Activated CD8-positive, alpha-beta memory T cell treated with anti-CD3 and anti-CD28 coated beads, Interleukin-2, amount 50 U/mL, for 1 hour (primary cell): ENCODE results near the gene E2F4.

ENCODE experiments used
- DNase-seq: peaks from one replicate; pipeline ENCODE4 v3.0.0-alpha.2; 2020; ENCODE audit errors: extremely low read depth

Gene E2F4

DNA sequence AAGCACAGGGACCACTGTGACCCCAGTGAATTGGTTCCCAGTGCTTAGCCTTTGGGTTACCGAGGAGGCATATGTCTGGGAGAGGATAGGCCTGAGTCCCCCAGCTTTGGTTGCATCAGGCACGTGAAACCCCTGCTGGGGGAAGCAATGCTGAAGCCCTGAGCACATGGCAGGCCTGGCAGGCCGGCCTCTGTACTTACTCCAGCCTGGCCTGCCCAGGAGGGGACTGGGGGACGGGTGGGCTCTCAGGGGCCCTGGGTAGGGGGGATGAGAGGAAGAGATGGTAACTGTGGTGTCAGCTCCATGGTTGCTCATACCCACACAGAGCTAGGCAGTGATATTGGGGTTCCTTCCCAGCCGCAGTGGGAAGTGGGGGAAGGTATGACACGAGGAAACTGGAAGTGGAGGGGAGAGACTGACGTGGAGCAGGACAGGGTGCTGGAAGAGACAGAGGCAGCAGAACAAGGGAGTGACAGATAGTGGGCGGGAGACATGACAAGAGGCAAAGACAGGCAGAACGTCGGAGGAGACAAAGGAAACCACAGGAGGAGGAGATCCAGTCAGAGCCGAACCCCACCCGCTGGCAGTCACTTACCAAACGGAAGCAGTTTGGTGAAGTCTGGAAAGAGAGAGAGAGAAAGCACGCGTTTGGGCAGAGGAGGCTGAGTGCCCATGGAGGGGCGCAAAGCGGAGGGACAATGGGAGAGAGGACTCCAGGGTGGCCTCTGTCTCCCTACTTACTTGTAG is 44.0 kb downstream of the E2F4 start:
- no peak for DNase-seq

DNA sequence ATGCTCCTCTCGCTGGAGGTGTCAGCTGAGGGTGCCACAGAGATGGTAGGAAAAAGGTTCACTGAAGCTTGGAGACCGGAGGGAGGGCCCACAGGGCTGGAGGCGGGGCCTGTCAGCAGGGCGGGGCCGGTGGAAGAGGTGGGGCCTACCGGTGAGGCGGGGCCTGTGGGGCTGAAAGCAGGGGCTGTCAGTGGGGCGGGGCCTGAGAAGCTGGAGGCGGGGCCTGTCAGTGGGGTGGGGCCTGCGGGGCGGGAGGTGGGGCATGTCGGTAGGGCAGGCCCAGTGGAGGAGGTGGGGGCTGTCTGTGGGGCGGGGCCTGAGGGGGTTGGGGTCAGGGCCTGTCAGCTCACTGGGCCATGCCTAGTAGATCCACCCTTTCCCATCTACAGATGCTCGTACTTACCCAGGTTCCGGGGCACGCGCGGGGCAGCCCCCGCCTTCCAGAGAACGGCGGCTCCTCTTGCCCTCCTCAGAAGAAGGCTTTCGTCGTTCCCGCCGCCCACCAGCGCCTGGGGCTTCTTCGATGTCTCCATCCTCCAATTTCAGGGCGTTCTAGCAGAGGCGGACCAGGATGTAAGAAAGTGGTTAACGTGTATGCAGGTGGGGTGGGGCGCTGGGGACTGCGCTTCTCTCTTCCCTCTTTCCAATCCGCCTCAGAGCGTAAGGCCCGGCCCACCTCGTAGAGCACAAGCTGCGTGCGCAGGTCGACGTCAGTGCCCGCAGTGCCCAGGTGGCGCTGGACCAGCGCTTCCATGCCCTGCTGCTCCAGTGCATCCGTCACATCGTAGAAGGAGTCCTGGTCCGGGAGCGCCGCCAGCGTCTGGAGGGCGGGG is 44.8 kb downstream of the E2F4 start:
- no peak for DNase-seq

DNA sequence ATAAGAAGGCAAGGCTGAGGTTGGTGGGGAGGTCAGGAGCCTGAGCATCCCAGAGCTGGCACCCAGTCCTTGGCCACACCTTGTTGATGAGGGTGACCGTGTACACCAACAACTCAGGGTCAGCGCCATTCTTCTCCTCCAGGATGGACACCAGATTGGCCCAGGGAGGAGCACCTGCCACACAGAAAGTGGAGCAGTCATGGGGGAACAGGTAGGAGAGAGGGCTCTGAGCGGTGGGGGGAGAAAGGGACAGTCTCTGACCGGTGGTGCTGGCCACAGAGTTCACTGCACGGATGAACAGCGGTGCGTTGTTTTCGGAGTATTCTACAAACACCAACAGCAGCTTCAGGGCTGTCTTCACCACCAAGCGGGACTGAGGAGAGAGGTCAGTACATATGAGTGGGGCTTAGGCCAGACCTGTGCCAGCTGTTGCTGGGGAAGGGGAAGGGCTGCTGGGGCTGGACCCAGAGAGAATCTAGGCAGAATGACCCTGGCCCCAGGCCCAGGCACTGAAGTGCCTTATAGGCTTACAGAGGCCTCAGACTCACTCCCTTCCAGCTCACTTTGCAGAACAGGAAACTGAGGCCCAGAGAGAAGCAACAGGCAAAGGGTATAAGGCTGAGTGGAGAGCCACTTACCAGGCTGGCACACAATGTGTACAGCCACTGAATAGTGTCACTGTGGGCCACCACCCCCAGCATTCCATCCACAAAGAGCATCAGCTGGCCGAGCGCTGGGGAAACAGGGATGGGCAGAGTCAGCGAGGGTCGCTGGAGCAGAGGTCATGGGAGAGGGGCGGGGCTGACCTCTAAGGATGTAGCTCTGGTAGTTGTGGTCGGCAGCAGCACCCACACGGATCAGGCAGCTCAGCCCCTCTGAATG is 45.7 kb downstream of the E2F4 start:
- no peak for DNase-seq

DNA sequence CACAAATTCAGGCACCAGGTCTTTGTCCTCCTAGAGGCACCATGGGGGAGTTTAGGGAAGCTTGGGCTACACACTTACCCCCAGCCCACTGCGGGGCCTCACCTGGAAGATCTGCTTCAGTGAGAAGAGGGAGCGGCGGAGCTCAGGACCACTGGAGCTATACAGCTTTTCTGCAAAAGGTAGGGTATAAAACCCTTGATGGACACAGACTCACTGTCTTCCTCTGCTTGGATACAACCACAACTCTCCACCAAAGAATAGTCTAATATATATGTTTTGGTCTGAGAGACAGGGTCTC is 46.3 kb downstream of the E2F4 start:
- DNase-seq = no peak

DNA sequence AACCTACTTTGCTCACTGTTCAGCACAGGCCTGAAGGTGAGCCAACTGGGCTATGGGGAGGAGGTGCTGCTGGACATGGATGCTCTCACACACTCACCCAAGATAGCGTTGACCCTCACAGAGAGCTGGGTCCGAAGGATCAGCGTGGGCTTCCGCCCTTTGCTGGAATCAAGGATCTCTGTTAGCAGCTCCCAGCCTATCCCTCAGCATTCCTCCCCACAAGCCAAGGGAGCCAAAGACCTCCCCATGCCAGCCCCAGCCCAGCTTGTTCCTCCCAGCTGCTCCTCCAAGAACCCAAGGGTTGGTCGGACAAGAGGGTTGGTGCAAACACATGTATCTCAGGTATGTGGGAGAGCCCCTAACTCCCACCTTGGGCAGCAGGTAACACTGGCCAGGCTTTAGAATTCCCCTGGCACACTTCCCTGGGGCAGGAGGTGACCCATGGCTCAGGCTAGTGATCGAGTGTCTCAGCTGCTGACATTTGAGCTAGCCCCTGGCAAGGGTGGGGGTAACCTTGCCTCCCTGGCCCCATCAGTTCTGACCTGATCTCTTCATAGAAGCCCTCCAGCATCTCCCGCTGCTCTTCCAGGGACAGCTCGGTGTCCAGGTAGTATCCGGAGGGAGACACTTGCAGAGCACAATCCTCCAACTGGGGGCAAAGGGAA is 47.0 kb downstream of the E2F4 start:
- no peak for DNase-seq

DNA sequence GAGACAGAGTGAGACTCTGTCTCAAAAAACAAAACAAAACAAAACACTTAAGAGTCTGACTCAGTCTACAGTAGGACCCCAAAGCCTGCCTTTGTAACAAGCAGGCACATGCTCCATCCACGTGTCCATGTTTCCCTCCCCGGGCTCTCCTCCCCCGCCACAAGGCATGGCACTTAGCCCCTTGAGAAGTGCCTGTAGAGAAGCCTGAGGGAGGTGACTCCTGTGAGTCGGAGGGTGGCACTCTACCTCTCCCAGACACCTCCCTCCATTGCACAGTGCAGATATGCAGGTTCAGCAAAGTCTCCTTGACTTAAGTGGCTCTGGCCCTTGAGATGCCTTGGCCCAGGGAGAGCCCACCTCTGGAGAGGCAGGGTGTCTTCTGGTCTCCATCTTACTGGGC is 48.6 kb downstream of the E2F4 start:
- DNase-seq = no peak

DNA sequence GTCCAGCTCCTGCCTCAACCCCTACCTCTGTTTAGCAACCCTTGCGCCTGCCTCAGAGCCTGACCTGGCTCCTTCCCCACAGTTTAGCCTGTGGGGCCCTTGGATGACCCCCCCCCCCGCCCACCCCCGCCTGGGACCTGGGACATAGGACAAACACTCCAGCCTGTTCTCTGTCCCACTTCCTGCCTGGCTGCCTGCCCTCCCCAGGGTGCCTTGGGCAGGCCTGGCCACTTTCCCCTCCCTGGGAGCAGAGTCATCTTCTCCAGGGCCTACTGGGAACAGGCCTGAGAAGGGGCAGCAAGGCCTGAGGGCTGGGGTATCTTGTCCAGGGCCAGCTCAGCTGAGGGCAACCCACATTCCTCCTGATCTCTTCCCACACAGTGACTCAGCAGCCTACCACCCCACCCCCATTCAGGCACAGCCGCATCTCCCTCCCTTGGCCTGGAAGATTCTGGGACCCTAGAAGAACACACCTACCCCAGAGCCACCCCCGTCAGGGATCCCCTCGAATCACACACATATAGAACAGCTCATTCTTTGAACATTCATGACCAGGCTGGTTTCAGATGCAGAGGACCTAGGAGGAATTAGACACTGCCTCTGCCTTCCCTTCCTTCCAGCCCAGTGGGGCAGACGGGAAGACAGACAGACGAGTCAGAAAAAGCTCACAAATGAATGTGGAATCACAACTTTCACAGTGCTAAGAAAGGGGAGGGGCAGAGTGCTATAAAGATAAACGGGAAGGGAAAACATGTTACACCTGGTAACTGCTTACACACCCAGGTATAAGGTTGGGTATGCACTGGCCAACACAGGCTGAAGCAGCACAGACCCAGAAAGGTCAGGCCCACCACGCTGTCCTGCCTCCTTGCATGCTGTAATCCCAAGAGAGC is 49.3 kb downstream of the E2F4 start:
- DNase-seq = no peak

DNA sequence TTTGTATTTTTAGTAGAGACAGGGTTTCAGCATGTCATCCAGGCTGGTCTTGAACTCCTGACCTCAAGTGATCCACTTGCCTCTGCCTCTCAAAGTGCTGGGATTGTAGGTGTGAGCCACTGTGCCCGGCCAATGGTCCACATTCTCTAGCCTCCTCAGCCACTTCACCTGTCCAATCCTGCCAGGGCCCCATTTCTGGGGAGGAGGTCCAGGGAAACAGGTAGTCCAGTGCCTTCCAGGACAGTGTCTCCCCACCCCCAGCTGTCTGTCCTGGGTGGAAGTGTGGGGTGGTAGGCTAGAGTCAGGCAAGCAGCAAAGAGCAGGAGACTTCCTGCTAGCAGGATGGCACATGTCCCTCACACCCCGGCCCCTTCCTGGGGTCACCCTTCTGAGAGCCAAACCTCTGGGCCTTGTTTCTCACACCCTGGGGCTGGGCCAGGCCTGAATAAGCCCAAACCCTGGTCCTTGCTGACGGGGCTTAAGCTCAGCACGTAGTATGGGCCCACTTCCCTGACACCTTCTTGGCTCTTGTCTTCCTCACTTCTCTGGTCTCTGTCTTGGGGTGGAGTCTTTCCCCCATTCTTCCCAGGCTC is 50.3 kb downstream of the E2F4 start:
- no peak for DNase-seq

DNA sequence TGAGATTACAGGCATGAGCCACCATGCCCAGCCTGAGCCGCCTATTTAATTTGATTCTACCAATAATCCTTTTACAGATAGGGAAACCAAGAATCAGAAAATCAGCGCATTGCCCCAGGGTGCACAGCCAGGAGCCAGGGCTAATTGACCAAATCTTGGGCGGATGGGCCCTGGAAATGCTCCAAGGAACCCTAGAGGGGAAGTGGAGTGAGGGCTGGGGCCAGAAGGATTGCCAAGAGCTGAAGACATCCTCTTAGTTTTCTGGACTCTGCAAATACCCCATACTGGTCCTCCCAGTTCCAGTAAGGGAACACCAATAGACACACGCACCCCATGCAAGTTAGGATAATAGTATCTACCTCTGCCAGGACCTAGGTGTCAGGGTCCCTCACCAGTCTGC is 51.5 kb downstream of the E2F4 start:
- DNase-seq = no peak

DNA sequence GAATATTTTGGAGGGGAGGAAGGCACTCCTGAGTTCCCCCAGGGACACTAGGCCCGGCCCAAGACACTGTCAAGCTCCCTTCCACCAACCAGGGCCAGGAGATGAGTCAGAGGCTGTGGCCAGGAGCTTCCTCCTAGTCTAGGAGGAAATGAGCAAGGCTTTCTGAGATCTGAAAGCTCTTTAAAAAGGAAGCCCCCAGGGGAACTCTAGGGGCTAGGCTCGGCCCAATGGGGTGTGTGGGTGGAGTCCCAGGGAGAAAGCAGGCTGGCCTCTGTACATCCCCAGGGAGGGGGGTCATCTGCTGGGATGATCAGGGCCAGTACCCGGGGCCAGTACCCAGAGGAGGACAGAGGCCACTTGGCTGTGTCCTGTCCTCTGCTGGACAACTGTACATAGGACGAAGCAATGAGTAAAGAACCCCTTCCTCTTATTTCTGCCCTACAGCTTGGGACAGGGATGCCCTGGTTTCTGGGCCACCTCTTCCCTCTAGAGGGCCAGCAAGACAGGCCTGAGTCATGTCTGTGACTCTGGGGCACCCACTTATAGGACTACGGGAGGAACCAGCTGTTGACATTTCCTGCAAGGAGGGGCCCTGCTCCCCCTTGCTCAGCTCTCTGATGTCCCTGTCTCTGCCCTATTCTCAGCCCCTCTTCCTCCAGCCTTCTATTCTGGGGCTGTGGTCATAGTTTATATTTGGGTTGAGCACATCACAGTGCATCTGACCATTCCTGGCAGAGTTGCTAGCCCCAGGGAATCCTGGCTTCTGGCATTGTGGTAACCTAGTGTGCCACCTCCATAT is 52.6 kb downstream of the E2F4 start:
- DNase-seq = peak; percentile 62

DNA sequence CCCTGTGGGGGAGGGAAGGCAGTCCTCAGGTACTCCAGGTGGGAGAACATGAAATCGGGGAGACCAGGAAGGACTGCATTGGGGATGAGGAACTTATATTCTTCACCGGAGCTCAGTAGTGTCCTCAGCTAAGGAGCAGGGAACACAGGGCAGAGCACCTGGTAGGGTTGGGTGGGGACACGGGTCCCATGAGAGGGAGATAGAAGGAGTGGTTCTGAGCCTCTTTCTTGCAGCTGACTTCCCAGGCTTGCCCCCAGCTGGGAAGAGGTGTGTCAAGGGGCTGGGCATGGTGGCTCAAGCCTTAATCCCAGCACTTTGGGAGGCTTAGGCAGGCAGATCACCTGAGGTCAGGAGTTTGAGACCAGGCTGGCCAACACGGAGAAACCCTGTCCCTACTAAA is 53.2 kb downstream of the E2F4 start:
- no peak for DNase-seq

DNA sequence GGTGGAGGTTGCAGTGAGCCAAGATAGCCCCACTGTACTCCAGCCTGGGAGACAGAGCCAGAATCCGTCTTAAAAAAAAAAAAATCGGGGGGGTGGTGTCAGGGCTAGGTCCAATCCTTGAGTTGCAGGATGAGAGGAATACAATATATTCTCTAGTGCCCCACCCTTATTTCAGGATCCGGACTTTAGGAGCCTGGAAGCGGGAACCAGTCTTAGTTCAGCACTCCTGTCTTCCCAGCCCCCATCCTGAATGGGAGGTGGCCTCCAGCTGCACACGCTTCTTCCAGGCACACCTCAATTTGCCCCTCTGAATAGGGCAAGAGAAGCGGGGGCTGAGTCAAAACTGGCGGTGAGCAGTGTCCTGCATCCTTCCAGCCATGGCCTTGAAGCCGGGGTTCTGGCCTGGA is 53.7 kb downstream of the E2F4 start:
- DNase-seq = no peak

DNA sequence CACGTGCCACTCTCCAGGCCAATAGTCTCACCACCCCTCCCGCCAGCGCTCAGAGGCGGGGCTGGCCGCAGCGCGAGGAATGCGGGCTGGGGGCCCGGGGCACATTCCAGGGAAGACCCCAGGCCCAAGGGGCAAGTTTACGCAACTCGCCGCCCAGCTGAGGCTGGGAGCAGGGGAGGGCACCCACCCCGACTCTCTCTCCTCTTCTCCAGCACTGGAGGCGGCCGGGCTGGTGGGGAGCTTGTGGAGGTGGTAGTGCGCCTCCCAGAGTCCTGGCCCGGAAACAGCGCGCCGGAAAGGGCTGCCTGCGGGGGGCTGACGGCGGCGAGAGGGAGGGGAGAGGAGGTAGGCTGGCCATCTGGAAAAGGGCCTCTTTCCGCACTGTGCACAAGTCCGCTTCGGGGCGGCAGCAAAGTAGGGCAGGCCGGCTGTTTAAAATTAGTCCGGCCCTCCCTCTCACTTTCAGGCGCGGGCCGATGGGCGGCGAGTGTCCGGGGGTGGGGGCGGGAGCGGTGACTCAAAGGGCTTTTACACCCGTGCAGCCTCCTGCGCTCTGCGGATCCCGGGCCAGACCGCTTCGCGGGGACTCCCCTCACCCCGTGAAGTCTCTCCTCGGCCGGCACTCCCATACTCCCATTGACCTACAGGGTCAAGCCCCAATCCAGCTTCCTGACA is 54.3 kb downstream of the E2F4 start:
- DNase-seq = no peak

DNA sequence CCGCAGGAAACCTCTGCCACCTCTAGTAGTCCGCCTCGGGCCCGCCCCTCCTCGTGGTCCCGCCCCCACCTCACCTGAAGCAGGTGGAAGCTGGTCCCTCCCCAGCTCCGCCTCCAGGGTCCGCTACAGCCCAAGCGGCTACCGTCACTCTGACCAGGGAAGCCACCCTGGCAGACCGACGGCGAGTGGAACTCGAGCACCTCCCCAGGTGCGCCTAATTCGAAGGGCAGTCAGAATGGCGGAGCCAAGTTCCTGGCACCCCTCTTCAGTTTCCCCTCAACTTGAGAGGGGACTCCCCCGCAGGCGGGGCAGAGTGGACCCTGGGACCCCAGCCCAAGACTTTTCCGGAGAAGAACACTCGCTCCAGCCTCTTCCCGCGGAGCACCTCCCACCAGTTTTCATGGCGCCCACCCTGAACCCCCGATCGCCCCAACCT is 54.8 kb downstream of the E2F4 start:
- DNase-seq = no peak

DNA sequence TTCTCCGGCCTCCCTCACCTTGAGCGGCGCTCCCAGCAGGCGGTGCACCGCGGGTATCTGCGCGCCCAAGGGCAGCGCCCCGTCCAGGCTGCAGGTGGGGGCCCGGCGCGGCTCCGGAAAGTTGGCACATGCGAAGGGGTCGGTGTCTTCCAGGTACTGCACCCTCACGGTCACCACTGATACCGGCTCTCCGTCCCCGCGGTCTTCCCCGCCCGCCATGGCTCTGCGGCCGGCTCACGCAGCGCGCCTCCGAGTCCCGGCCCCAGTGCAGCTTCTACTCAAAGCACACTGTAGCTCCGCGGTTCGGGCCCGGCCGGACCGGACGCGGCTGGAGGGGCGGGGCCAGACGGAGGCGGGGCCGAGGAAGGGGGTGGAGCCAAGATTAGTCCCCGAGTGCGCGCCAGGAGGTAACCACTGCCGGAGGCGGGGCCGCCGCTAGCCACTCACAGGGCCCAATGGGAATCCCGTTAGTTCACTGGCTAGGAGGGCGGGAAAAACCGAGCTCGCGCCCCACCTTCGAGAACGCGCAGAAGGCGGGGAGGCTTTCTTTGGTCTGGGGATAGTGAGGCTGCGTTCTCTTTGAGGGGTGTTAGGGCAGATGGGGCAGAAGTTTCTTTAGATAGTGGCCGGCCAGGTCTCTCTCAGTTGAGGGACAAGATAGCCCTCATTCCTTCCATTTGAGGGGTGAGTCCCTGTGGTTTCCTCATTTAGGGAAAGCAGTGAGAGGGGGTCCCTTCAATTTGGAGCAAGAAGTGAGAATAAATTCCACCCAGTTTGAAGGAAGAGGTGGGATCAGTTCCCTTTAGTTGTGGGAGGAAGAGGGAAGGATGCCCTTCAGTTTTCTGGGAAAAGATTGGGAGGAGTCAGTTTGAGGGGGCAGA is 55.5 kb downstream of the E2F4 start, which contains the start of gene FHOD1:
Gene FHOD1, minus strand, starts transcription at position 290 of the 881 bp plus-strand sequence. Its CDS starts 71 bp downstream, at position 219.
- DNase-seq = peak; percentile 82

DNA sequence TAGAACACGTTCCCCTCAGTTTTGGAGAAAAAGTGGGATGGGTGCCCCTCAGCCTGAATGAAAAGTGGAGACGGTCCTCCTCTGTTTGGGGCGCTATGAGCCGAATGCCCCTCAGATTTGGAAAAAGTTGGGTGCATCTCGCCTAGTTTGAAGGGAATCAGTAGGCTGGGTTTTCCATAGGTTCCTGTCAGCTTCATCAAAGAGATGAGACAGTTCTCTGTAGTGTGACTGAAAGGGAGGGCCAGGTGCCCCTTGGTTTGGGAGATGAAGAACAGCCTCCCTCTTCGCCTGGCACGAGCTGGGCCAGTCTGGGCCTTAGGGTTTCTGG is 56.1 kb downstream of the E2F4 start:
- DNase-seq = no peak
